IMR-90 (cell line): ENCODE results near the gene RB1.

Experiments used
- CTCF ChIP-seq: conservative IDR thresholded peaks from 2 replicates; pipeline ENCODE4 v1.5.1; 2012; ENCODE audit warnings: mild to moderate bottlenecking, low read depth, low read length, improper control_type of control experiment
- POLR2A ChIP-seq: IDR thresholded peaks from 2 replicates; pipeline ENCODE4 v1.6.1; 2012; ENCODE audit warnings: mild to moderate bottlenecking, low read depth, low read length
- RAD21 ChIP-seq: IDR thresholded peaks from 2 replicates; pipeline ENCODE4 v1.6.1; 2012; ENCODE audit warnings: low read length, improper control_type of control experiment
- RFX5 ChIP-seq: IDR thresholded peaks from 2 replicates; pipeline ENCODE4 v1.8.0; 2012; ENCODE audit warnings: low read depth, mild to moderate bottlenecking, low read length, moderate library complexity
- SMC3 ChIP-seq: fragments of 150-350 bp; IDR thresholded peaks from 2 replicates; pipeline ENCODE4 v1.6.1; 2016; ENCODE audit warnings: low read depth, mild to moderate bottlenecking, antibody characterized with exemption, low read length, moderate library complexity

GRCh38 chr13:48527955-48528354, 224.4 kb downstream of the RB1 start:
- TF ChIP-seq CTCF (no peak), SMC3 (no peak), RFX5 (no peak), RAD21 (no peak), POLR2A (no peak)
